ENCODE data around the gene LATS2. TPM values are rescaled to one million over a fixed set of nuclear protein-coding genes. Genes with fewer than 3 reads are reported as not detected.

Gene LATS2
- total and polyA plus RNA-seq, 3 donors from 2014 or later = 35.6 to 40.2 (median 36.5) TPM

GRCh38 chr13:21020176-21020575, 41.2 kb downstream of the LATS2 start:
- Histone ChIP-seq H3K27me3 (no peaks in the 10 kb centered on the region), H3K4me3 (no peak overlapping the region), H3K27ac (no peak overlapping the region), H3K4me1 (peaks cover 16% of the 10 kb centered on the region), H3K36me3 (ENCODE audit: low read depth, missing control alignments) (no peaks in the 10 kb centered on the region), H3K9me3 (no peaks in the 10 kb centered on the region)
- intact Hi-C loops (cut with DNase I; ENCODE audit: low total_unique reads) = no loop called here
- DNase-seq = no peak
- WGBS, 2 donors = 56 to 62% methylated on average over 5 of the region's 5 CpGs
- TF ChIP-seq CTCF (IDR thresholded peaks at IDR 0.05) = no peak
- no peak for TF ChIP-seq POLR2A (IDR thresholded peaks at IDR 0.05)

- H3K9me3 ChIP-seq = no peaks in the 10 kb centered on the region
- peaks cover 33% of the 10 kb centered on the region for H3K4me1 ChIP-seq
- no peaks in the 10 kb centered on the region for H3K36me3 ChIP-seq (ENCODE audit: low read depth, missing control alignments)
- no peak for TF ChIP-seq CTCF (IDR thresholded peaks at IDR 0.05)
- no peak for TF ChIP-seq POLR2A (IDR thresholded peaks at IDR 0.05)
- no peak for DNase-seq
- intact Hi-C loops (cut with DNase I; ENCODE audit: low total_unique reads) = no loop called here
- H3K27me3 ChIP-seq = no peaks in the 10 kb centered on the region
- no peak overlapping the region for H3K4me3 ChIP-seq
- 84 to 97% methylated on average over 4 of the region's 4 CpGs for WGBS, 2 donors
- H3K27ac ChIP-seq = no peak overlapping the region
Observed at GRCh38 chr13:21018220-21018619, 43.2 kb downstream of the LATS2 start.

GRCh38 chr13:21016487-21016886, 44.9 kb downstream of the LATS2 start:
- H3K4me3 ChIP-seq = no peak overlapping the region
- DNase-seq = no peak
- 60 to 74% methylated on average over 4 of the region's 4 CpGs for WGBS, 2 donors
- H3K36me3 ChIP-seq (ENCODE audit: low read depth, missing control alignments) = no peaks in the 10 kb centered on the region
- intact Hi-C loops (cut with DNase I; ENCODE audit: low total_unique reads) = no loop called here
- H3K27ac ChIP-seq = peak overlapping the region in 1 of 2 donors; percentile 19
- H3K27me3 ChIP-seq = no peaks in the 10 kb centered on the region
- H3K4me1 ChIP-seq = peaks cover 20% of the 10 kb centered on the region
- no peaks in the 10 kb centered on the region for H3K9me3 ChIP-seq
- TF ChIP-seq CTCF (IDR thresholded peaks at IDR 0.05) (no peak), POLR2A (IDR thresholded peaks at IDR 0.05) (no peak)

GRCh38 chr13:21015284-21015683, 46.1 kb downstream of the LATS2 start:
- Histone ChIP-seq H3K4me3 (no peak overlapping the region), H3K36me3 (ENCODE audit: low read depth, missing control alignments) (no peaks in the 10 kb centered on the region), H3K27me3 (no peaks in the 10 kb centered on the region), H3K27ac (peak overlapping the region; percentile 14 to 50), H3K9me3 (no peaks in the 10 kb centered on the region), H3K4me1 (peaks cover 20% of the 10 kb centered on the region)
- intact Hi-C loops (cut with DNase I; ENCODE audit: low total_unique reads) = no loop called here
- TF ChIP-seq CTCF (IDR thresholded peaks at IDR 0.05) = no peak
- no peak for TF ChIP-seq POLR2A (IDR thresholded peaks at IDR 0.05)
- DNase-seq = no peak
- WGBS, 2 donors = 55 to 67% methylated on average over 1 of the region's 1 CpG

- WGBS, 2 donors = 46 to 49% methylated on average over 8 of the region's 8 CpGs
- H3K27me3 ChIP-seq = no peaks in the 10 kb centered on the region
- no peak overlapping the region for H3K4me3 ChIP-seq
- DNase-seq = no peak
- H3K4me1 ChIP-seq = peaks cover 20% of the 10 kb centered on the region
- H3K27ac ChIP-seq = peak overlapping the region; percentile 14 to 50
- H3K36me3 ChIP-seq (ENCODE audit: low read depth, missing control alignments) = no peaks in the 10 kb centered on the region
- intact Hi-C loops (cut with DNase I; ENCODE audit: low total_unique reads) = no loop called here
- TF ChIP-seq CTCF (IDR thresholded peaks at IDR 0.05) (no peak), POLR2A (IDR thresholded peaks at IDR 0.05) (no peak)
- H3K9me3 ChIP-seq = no peaks in the 10 kb centered on the region
Observed at GRCh38 chr13:21014502-21015170, 46.8 kb downstream of the LATS2 start.

Measured in testis (tissue), 3 donors.